Activated T-helper 17 cell treated with anti-CD3 and anti-CD28 coated beads, Interleukin-2, amount 50 U/mL, for 72 hours (primary cell): Measurements from ENCODE around the gene CNN3. TPM values are rescaled to one million over a fixed set of nuclear protein-coding genes. Genes with fewer than 3 reads are reported as not detected.

ENCODE experiments used
- ATAC-seq: fragments of 150-1000 bp; cut with Tn5 transposase; replicated peaks from 2 replicates; pipeline ENCODE4 v1.10.0; 2021; ENCODE audit warnings: mild to moderate bottlenecking, moderate library complexity
- H3K27ac Mint-ChIP-seq: one replicate; pipeline ENCODE4 v1.8.0; 2022; ENCODE audit warnings: mixed read lengths
- H3K27me3 Mint-ChIP-seq: one replicate; pipeline ENCODE4 v1.8.0; 2022; ENCODE audit warnings: mixed read lengths
- H3K36me3 Mint-ChIP-seq: one replicate; pipeline ENCODE4 v1.8.0; 2022; ENCODE audit warnings: low read depth, mild to moderate bottlenecking, mixed read lengths
- H3K4me1 Mint-ChIP-seq: one replicate; pipeline ENCODE4 v1.8.0; 2022; ENCODE audit warnings: mixed read lengths
- H3K4me3 Mint-ChIP-seq: one replicate; pipeline ENCODE4 v1.8.0; 2022; ENCODE audit warnings: mild to moderate bottlenecking, mixed read lengths
- H3K9me3 Mint-ChIP-seq: one replicate; pipeline ENCODE4 v1.8.0; 2022; ENCODE audit warnings: mixed read lengths
- total RNA-seq, 2 donors: library from RNA; stranded (reverse); gene quantifications; one replicate each; pipeline ENCODE4 v1.2.3, GENCODE V29; 2022

Gene CNN3
- total RNA-seq, 2 donors from 2014 or later = 0.24 to 0.93 TPM

GRCh38 chr1:94898491-94899385 is 28.2 kb downstream of the CNN3 start:
- no peak overlapping the region for H3K27ac Mint-ChIP-seq
- no peaks in the 10 kb centered on the region for H3K4me1 Mint-ChIP-seq
- peaks cover 3% of the 10 kb centered on the region for H3K27me3 Mint-ChIP-seq
- H3K9me3 Mint-ChIP-seq = no peaks in the 10 kb centered on the region
- H3K36me3 Mint-ChIP-seq = no peaks in the 10 kb centered on the region
- ATAC-seq = no peak
- H3K4me3 Mint-ChIP-seq = no peak overlapping the region

GRCh38 chr1:94895518-94895917 is 31.4 kb downstream of the CNN3 start:
- no peak for ATAC-seq
- Mint-ChIP-seq H3K4me3 (no peak overlapping the region), H3K27ac (no peak overlapping the region), H3K4me1 (no peaks in the 10 kb centered on the region), H3K36me3 (no peaks in the 10 kb centered on the region), H3K9me3 (no peaks in the 10 kb centered on the region), H3K27me3 (peaks cover 3% of the 10 kb centered on the region)

GRCh38 chr1:94894630-94895029 is 32.3 kb downstream of the CNN3 start:
- H3K9me3 Mint-ChIP-seq = no peaks in the 10 kb centered on the region
- ATAC-seq = no peak

GRCh38 chr1:94892604-94893254 is 34.2 kb downstream of the CNN3 start:
- no peaks in the 10 kb centered on the region for H3K9me3 Mint-ChIP-seq
- H3K4me3 Mint-ChIP-seq = no peak overlapping the region
- no peaks in the 10 kb centered on the region for H3K4me1 Mint-ChIP-seq
- H3K27me3 Mint-ChIP-seq = peaks cover 7% of the 10 kb centered on the region
- H3K27ac Mint-ChIP-seq = no peak overlapping the region
- ATAC-seq = no peak
- no peaks in the 10 kb centered on the region for H3K36me3 Mint-ChIP-seq

More at GRCh38 chr1:94894630-94895029, 32.3 kb downstream of the CNN3 start:
- no peaks in the 10 kb centered on the region for H3K36me3 Mint-ChIP-seq
- H3K27ac Mint-ChIP-seq = no peak overlapping the region
- no peaks in the 10 kb centered on the region for H3K4me1 Mint-ChIP-seq
- H3K4me3 Mint-ChIP-seq = no peak overlapping the region
- H3K27me3 Mint-ChIP-seq = peaks cover 7% of the 10 kb centered on the region

- H3K36me3 Mint-ChIP-seq = no peaks in the 10 kb centered on the region
- no peak overlapping the region for H3K27ac Mint-ChIP-seq
- H3K4me1 Mint-ChIP-seq = no peaks in the 10 kb centered on the region
- no peaks in the 10 kb centered on the region for H3K9me3 Mint-ChIP-seq
- H3K4me3 Mint-ChIP-seq = no peak overlapping the region
- ATAC-seq = no peak
- peaks cover 4% of the 10 kb centered on the region for H3K27me3 Mint-ChIP-seq
Observed at GRCh38 chr1:94888201-94888600, 38.7 kb downstream of the CNN3 start.

GRCh38 chr1:94887603-94888171 is 39.2 kb downstream of the CNN3 start:
- Mint-ChIP-seq H3K4me3 (no peak overlapping the region), H3K27ac (no peak overlapping the region)

GRCh38 chr1:94887106-94887505 is 39.8 kb downstream of the CNN3 start:
- Mint-ChIP-seq H3K36me3 (no peaks in the 10 kb centered on the region), H3K27me3 (peaks cover 4% of the 10 kb centered on the region), H3K27ac (no peak overlapping the region), H3K9me3 (no peaks in the 10 kb centered on the region), H3K4me3 (no peak overlapping the region), H3K4me1 (no peaks in the 10 kb centered on the region)
- ATAC-seq = no peak

More at GRCh38 chr1:94887603-94888171, 39.2 kb downstream of the CNN3 start:
- Mint-ChIP-seq H3K4me1 (no peaks in the 10 kb centered on the region), H3K9me3 (no peaks in the 10 kb centered on the region), H3K36me3 (no peaks in the 10 kb centered on the region), H3K27me3 (peaks cover 4% of the 10 kb centered on the region)
- ATAC-seq = no peak

GRCh38 chr1:94886361-94886760 is 40.5 kb downstream of the CNN3 start:
- H3K4me1 Mint-ChIP-seq = no peaks in the 10 kb centered on the region
- no peaks in the 10 kb centered on the region for H3K9me3 Mint-ChIP-seq
- no peak for ATAC-seq
- no peak overlapping the region for H3K4me3 Mint-ChIP-seq
- H3K27me3 Mint-ChIP-seq = peaks cover 4% of the 10 kb centered on the region
- H3K27ac Mint-ChIP-seq = no peak overlapping the region
- no peaks in the 10 kb centered on the region for H3K36me3 Mint-ChIP-seq

- Mint-ChIP-seq H3K27me3 (no peaks in the 10 kb centered on the region), H3K9me3 (no peaks in the 10 kb centered on the region), H3K36me3 (no peaks in the 10 kb centered on the region), H3K27ac (no peak overlapping the region), H3K4me1 (no peaks in the 10 kb centered on the region), H3K4me3 (no peak overlapping the region)
- ATAC-seq = no peak
Observed at GRCh38 chr1:94884507-94884906, 42.4 kb downstream of the CNN3 start.

- no peaks in the 10 kb centered on the region for H3K4me1 Mint-ChIP-seq
- no peaks in the 10 kb centered on the region for H3K27me3 Mint-ChIP-seq
- peak overlapping the region; percentile 55 for H3K4me3 Mint-ChIP-seq
- no peaks in the 10 kb centered on the region for H3K9me3 Mint-ChIP-seq
- no peak for ATAC-seq
- H3K27ac Mint-ChIP-seq = peak overlapping the region; percentile 40
- H3K36me3 Mint-ChIP-seq = no peaks in the 10 kb centered on the region
Observed at GRCh38 chr1:94884106-94884505, 42.8 kb downstream of the CNN3 start.

GRCh38 chr1:94883691-94884090 is 43.2 kb downstream of the CNN3 start:
- H3K4me1 Mint-ChIP-seq = no peaks in the 10 kb centered on the region
- H3K9me3 Mint-ChIP-seq = no peaks in the 10 kb centered on the region
- peak overlapping the region; percentile 40 for H3K27ac Mint-ChIP-seq
- H3K27me3 Mint-ChIP-seq = no peaks in the 10 kb centered on the region
- no peaks in the 10 kb centered on the region for H3K36me3 Mint-ChIP-seq
- peak; percentile 71 for ATAC-seq
- H3K4me3 Mint-ChIP-seq = peak overlapping the region; percentile 55

GRCh38 chr1:94878329-94878728 is 48.6 kb downstream of the CNN3 start:
- no peaks in the 10 kb centered on the region for H3K4me1 Mint-ChIP-seq
- no peaks in the 10 kb centered on the region for H3K36me3 Mint-ChIP-seq
- H3K27ac Mint-ChIP-seq = no peak overlapping the region
- H3K9me3 Mint-ChIP-seq = no peaks in the 10 kb centered on the region
- no peak overlapping the region for H3K4me3 Mint-ChIP-seq
- ATAC-seq = no peak
- peaks cover 8% of the 10 kb centered on the region for H3K27me3 Mint-ChIP-seq

GRCh38 chr1:94876362-94876761 is 50.5 kb downstream of the CNN3 start:
- Mint-ChIP-seq H3K27me3 (peaks cover 9% of the 10 kb centered on the region), H3K27ac (no peak overlapping the region), H3K4me3 (no peak overlapping the region), H3K4me1 (no peaks in the 10 kb centered on the region), H3K36me3 (no peaks in the 10 kb centered on the region), H3K9me3 (no peaks in the 10 kb centered on the region)
- ATAC-seq = no peak

- no peak for ATAC-seq
- Mint-ChIP-seq H3K36me3 (no peaks in the 10 kb centered on the region), H3K27me3 (peaks cover 9% of the 10 kb centered on the region), H3K4me1 (no peaks in the 10 kb centered on the region), H3K4me3 (no peak overlapping the region), H3K27ac (no peak overlapping the region), H3K9me3 (no peaks in the 10 kb centered on the region)
Observed at GRCh38 chr1:94875794-94876193, 51.1 kb downstream of the CNN3 start.

GRCh38 chr1:94874423-94874822 is 52.5 kb downstream of the CNN3 start:
- peaks cover 9% of the 10 kb centered on the region for H3K27me3 Mint-ChIP-seq
- no peak overlapping the region for H3K27ac Mint-ChIP-seq
- no peaks in the 10 kb centered on the region for H3K9me3 Mint-ChIP-seq
- no peak for ATAC-seq
- no peaks in the 10 kb centered on the region for H3K4me1 Mint-ChIP-seq
- no peaks in the 10 kb centered on the region for H3K36me3 Mint-ChIP-seq
- H3K4me3 Mint-ChIP-seq = no peak overlapping the region
